ENCODE measurements around the gene IL15RA.
"Not testable (repeated sequence)": the region's sequence is repeated elsewhere in the genome, so short reads cannot be mapped to it uniquely, and the experiment has no call there.

IL15RA gene

DNA sequence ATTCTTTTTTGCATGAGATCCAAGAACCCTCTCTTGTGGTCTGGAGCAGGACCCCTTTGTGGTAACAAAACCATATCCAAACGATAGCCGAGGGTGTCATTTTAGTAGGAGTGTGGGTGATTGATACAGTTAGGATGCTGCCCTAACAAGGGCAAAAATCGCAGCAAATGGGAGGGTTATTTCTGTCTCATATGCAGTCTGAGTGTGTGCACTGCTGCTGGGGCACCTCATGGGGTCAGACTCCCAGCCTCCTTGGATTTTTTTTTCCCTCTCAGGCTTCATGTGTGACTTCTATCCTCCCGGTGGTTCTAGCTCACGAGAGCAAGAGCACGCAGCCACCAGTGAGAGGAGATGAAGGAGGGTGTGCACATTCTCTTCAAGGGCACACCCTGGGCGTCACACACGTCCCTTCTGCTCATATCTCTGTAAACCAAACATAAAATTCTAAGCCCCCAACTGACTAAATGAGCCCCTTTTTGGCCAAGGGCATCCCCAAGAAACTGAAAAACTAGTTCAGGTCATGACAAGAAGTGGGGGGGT, 28.6 kb upstream of the IL15RA start:
- no peak overlapping the region for H2BK12ac ChIP-seq (ENCODE audit: low read length in 2 of 2)
- H4K91ac ChIP-seq (ENCODE audit: low read length): no peak overlapping the region
- no peaks in the 10 kb centered on the region for H3K4me1 ChIP-seq (ENCODE audit: control insufficient read depth, insufficient read depth, low read depth, low read length)
- no peak overlapping the region for H3K23ac ChIP-seq (ENCODE audit: low read length in 2 of 2)
- no peak overlapping the region for H2AFZ ChIP-seq (ENCODE audit: low read depth, low read length)
- no peak overlapping the region for H2BK120ac ChIP-seq (ENCODE audit: low read depth, low read length)
- H3K27ac ChIP-seq (ENCODE audit: low read length, poor library complexity, severe bottlenecking): no peak overlapping the region
- 92% methylated on average over 7 of the region's 8 CpGs for WGBS
- H4K8ac ChIP-seq (ENCODE audit: low read length): no peak overlapping the region
- H3K18ac ChIP-seq (ENCODE audit: low read depth in 1 of 2, low read length in 2 of 2): no peak overlapping the region
- peaks cover 13% of the 10 kb centered on the region for H3K9me3 ChIP-seq (ENCODE audit: control insufficient read depth, low read length)
- no peak overlapping the region for H3K4me2 ChIP-seq (ENCODE audit: low read length, poor library complexity, severe bottlenecking)
- H3K27me3 ChIP-seq (ENCODE audit: control insufficient read depth in 1 of 2, insufficient read depth in 1 of 2, low read length in 2 of 2): peaks cover 0 to 6% of the 10 kb centered on the region in 2 experiments
- no peak overlapping the region for H3K4me3 ChIP-seq (ENCODE audit: insufficient read depth in 1 of 2, low read depth in 1 of 2, low read length in 2 of 2)
- H2AK5ac ChIP-seq (ENCODE audit: low read length, severe bottlenecking): no peak overlapping the region
- no peak overlapping the region for H3K14ac ChIP-seq (ENCODE audit: low read length in 2 of 2)
- DNase-seq: no peak
- H3K9ac ChIP-seq (ENCODE audit: low read length): no peak overlapping the region
- no peaks in the 10 kb centered on the region for H3K36me3 ChIP-seq (ENCODE audit: control insufficient read depth in 1 of 2, insufficient read depth in 2 of 2, low read depth in 1 of 2, low read length in 2 of 2)
- no peak overlapping the region for H3K4ac ChIP-seq (ENCODE audit: low read depth in 1 of 2, low read length in 2 of 2)
- no peak overlapping the region for H2BK15ac ChIP-seq (ENCODE audit: low read depth, poor library complexity, severe bottlenecking)
- H2BK5ac ChIP-seq (ENCODE audit: low read depth, low read length, poor library complexity, severe bottlenecking): no peak overlapping the region
- no peaks in the 10 kb centered on the region for H3K79me1 ChIP-seq (replicated peaks; ENCODE audit: low read length, poor library complexity, severe bottlenecking)

DNA sequence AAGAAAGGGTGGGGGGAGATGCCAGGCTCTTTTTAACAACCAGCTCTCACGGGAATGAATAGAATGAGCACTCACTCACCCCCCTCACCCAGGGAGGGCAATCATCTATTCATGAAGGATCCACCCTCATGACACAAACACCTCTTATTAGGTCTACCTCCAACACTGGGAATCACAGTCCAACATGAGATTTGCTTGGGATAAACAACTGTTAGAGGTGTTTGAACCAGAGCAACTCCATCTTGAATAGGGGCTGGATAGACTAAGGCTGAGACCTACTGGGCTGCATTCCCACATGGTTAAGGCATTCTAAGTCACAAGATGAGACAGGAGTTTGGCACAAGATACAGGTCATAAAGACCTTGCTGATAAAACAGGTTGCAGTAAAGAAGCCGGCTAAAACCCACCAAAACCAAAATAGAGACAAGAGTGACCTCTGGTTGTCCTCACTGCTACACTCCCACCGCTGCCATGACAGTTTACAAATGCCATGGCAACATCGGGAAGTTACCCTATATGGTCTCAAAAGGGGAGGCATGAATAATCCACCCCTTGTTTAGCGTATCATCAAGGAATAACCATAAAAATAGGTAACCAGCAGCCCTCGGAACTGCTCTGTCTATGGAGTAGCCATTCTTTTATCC, 27.9 kb upstream of the IL15RA start:
- not testable (repeated sequence) for H3K4ac ChIP-seq (ENCODE audit: low read depth in 1 of 2, low read length in 2 of 2); H3K18ac ChIP-seq (ENCODE audit: low read depth in 1 of 2, low read length in 2 of 2); H3K4me2 ChIP-seq (ENCODE audit: low read length, poor library complexity, severe bottlenecking); DNase-seq; H3K79me1 ChIP-seq (replicated peaks; ENCODE audit: low read length, poor library complexity, severe bottlenecking); H2AFZ ChIP-seq (ENCODE audit: low read depth, low read length); H4K91ac ChIP-seq (ENCODE audit: low read length); H2BK120ac ChIP-seq (ENCODE audit: low read depth, low read length); H2AK5ac ChIP-seq (ENCODE audit: low read length, severe bottlenecking); H2BK15ac ChIP-seq (ENCODE audit: low read depth, poor library complexity, severe bottlenecking); H3K36me3 ChIP-seq (ENCODE audit: control insufficient read depth in 1 of 2, insufficient read depth in 2 of 2, low read depth in 1 of 2, low read length in 2 of 2); H2BK5ac ChIP-seq (ENCODE audit: low read depth, low read length, poor library complexity, severe bottlenecking); H4K8ac ChIP-seq (ENCODE audit: low read length); H3K27me3 ChIP-seq (ENCODE audit: control insufficient read depth in 1 of 2, insufficient read depth in 1 of 2, low read length in 2 of 2); H3K4me1 ChIP-seq (ENCODE audit: control insufficient read depth, insufficient read depth, low read depth, low read length); H3K23ac ChIP-seq (ENCODE audit: low read length in 2 of 2); H3K27ac ChIP-seq (ENCODE audit: low read length, poor library complexity, severe bottlenecking); H3K4me3 ChIP-seq (ENCODE audit: insufficient read depth in 1 of 2, low read depth in 1 of 2, low read length in 2 of 2); H2BK12ac ChIP-seq (ENCODE audit: low read length in 2 of 2); H3K9ac ChIP-seq (ENCODE audit: low read length); H3K14ac ChIP-seq (ENCODE audit: low read length in 2 of 2)
- WGBS: 81% methylated on average over 5 of the region's 6 CpGs
- H3K9me3 ChIP-seq (ENCODE audit: control insufficient read depth, low read length): peaks cover 13% of the 10 kb centered on the region

DNA sequence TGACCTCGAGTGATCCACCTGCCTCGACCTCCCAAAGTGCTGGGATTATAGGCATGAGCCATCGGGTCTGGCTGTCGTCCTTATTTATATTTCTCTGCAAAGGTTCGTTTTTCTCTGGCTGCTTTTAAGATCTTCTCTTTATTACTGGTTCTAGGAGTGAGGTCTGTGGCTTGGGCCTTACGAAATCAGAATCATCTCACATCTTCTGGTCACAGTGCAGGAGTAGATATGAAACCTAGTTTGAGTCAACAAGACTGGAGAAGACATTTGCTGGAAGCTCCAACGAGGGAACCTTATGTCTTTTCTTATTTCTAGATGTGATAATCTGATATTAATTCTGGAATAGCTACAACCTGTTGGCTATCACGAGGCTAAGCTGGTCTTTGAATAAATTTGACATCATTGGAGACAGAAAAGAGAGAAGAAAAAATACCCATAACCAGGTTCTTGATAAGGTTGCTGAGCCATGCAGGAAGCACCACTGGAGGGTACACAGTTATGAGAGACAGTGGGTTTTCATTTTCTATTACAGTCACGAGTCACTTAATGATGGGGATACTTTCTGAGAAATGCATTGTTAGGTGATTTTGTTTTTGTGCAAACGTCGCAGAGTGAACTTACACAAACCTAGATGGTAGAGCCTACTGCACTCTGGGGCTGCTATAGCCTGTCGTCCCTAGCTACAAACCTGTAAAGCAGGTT, 25.6 kb upstream of the IL15RA start:
- H2BK15ac ChIP-seq (ENCODE audit: low read depth, poor library complexity, severe bottlenecking): no peak overlapping the region
- no peak overlapping the region for H3K4me3 ChIP-seq (ENCODE audit: insufficient read depth in 1 of 2, low read depth in 1 of 2, low read length in 2 of 2)
- no peak overlapping the region for H2BK5ac ChIP-seq (ENCODE audit: low read depth, low read length, poor library complexity, severe bottlenecking)
- H3K9ac ChIP-seq (ENCODE audit: low read length): no peak overlapping the region
- no peaks in the 10 kb centered on the region for H3K4me1 ChIP-seq (ENCODE audit: control insufficient read depth, insufficient read depth, low read depth, low read length)
- DNase-seq: no peak
- no peaks in the 10 kb centered on the region for H3K36me3 ChIP-seq (ENCODE audit: control insufficient read depth in 1 of 2, insufficient read depth in 2 of 2, low read depth in 1 of 2, low read length in 2 of 2)
- H3K4ac ChIP-seq (ENCODE audit: low read depth in 1 of 2, low read length in 2 of 2): no peak overlapping the region
- peaks cover 10 to 14% of the 10 kb centered on the region in 2 experiments for H3K27me3 ChIP-seq (ENCODE audit: control insufficient read depth in 1 of 2, insufficient read depth in 1 of 2, low read length in 2 of 2)
- H2BK120ac ChIP-seq (ENCODE audit: low read depth, low read length): no peak overlapping the region
- H2AK5ac ChIP-seq (ENCODE audit: low read length, severe bottlenecking): no peak overlapping the region
- 64% methylated on average over 11 of the region's 12 CpGs for WGBS
- H4K8ac ChIP-seq (ENCODE audit: low read length): no peak overlapping the region
- no peak overlapping the region for H3K14ac ChIP-seq (ENCODE audit: low read length in 2 of 2)
- no peak overlapping the region for H4K91ac ChIP-seq (ENCODE audit: low read length)
- no peak overlapping the region for H2BK12ac ChIP-seq (ENCODE audit: low read length in 2 of 2)
- H3K27ac ChIP-seq (ENCODE audit: low read length, poor library complexity, severe bottlenecking): no peak overlapping the region
- no peak overlapping the region for H2AFZ ChIP-seq (ENCODE audit: low read depth, low read length)
- H3K9me3 ChIP-seq (ENCODE audit: control insufficient read depth, low read length): peaks cover 13% of the 10 kb centered on the region
- H3K79me1 ChIP-seq (replicated peaks; ENCODE audit: low read length, poor library complexity, severe bottlenecking): no peaks in the 10 kb centered on the region
- H3K23ac ChIP-seq (ENCODE audit: low read length in 2 of 2): no peak overlapping the region
- H3K4me2 ChIP-seq (ENCODE audit: low read length, poor library complexity, severe bottlenecking): no peak overlapping the region
- no peak overlapping the region for H3K18ac ChIP-seq (ENCODE audit: low read depth in 1 of 2, low read length in 2 of 2)

DNA sequence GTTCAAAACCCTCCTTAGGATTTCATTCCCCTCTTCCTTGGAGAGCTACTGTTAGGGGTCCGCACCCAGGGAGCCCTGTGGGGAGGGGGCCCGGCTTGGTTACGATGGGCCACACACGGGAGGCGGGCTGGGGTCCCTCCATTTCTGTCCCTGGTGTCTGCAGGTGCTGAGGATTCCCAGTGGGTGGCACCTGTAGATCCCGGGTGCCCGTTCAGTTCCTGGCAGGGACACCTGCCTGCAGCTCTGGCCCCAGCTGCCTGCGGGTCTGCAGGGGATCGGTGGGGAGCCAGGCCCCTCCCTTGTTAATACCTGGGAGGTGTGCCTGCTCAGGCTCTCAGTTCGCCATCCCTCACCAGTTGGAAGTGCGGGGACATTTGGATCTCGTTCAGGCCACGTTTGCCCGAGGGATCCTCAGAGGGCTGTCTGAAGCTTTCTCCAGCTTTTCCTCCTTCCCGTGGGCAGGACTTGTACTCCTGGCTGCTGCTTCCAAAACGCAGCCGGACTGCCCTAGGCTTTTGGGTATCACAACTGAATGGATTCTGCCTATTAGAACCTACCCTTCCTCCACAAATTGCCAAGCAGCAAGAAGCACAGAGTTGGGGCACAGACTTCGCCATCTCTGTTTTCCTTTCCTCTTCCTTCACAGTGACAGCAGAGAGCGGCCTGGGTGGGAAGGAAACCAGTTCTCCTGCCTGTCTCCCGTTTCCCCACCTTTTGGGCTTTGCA, 22.3 kb upstream of the IL15RA start:
- Histone ChIP-seq H3K36me3 (ENCODE audit: control insufficient read depth in 1 of 2, insufficient read depth in 2 of 2, low read depth in 1 of 2, low read length in 2 of 2) (no peaks in the 10 kb centered on the region), H3K4me3 (ENCODE audit: insufficient read depth in 1 of 2, low read depth in 1 of 2, low read length in 2 of 2) (no peak overlapping the region), H3K79me1 (replicated peaks; ENCODE audit: low read length, poor library complexity, severe bottlenecking) (no peaks in the 10 kb centered on the region), H3K4ac (ENCODE audit: low read depth in 1 of 2, low read length in 2 of 2) (no peak overlapping the region), H2AK5ac (ENCODE audit: low read length, severe bottlenecking) (no peak overlapping the region), H3K27me3 (ENCODE audit: control insufficient read depth in 1 of 2, insufficient read depth in 1 of 2, low read length in 2 of 2) (peaks cover 14 to 19% of the 10 kb centered on the region in 2 experiments), H2BK15ac (ENCODE audit: low read depth, poor library complexity, severe bottlenecking) (no peak overlapping the region), H3K9me3 (ENCODE audit: control insufficient read depth, low read length) (peaks cover 5% of the 10 kb centered on the region), H2BK120ac (ENCODE audit: low read depth, low read length) (no peak overlapping the region), H3K4me1 (ENCODE audit: control insufficient read depth, insufficient read depth, low read depth, low read length) (no peaks in the 10 kb centered on the region), H4K8ac (ENCODE audit: low read length) (no peak overlapping the region), H2AFZ (ENCODE audit: low read depth, low read length) (no peak overlapping the region), H3K14ac (ENCODE audit: low read length in 2 of 2) (no peak overlapping the region), H4K91ac (ENCODE audit: low read length) (no peak overlapping the region), H2BK5ac (ENCODE audit: low read depth, low read length, poor library complexity, severe bottlenecking) (no peak overlapping the region), H2BK12ac (ENCODE audit: low read length in 2 of 2) (no peak overlapping the region), H3K9ac (ENCODE audit: low read length) (no peak overlapping the region), H3K23ac (ENCODE audit: low read length in 2 of 2) (no peak overlapping the region), H3K4me2 (ENCODE audit: low read length, poor library complexity, severe bottlenecking) (no peak overlapping the region), H3K27ac (ENCODE audit: low read length, poor library complexity, severe bottlenecking) (no peak overlapping the region), H3K18ac (ENCODE audit: low read depth in 1 of 2, low read length in 2 of 2) (no peak overlapping the region)
- WGBS: 84% methylated on average over 20 of the region's 20 CpGs
- DNase-seq: no peak

Data from mesenchymal stem cell (in vitro differentiated cells and primary cell).